ENCODE data around the gene FAM47E.
A peak's percentile ranks its signal among the peaks of the same experiment; 100 is the strongest.
"Not testable (repeated sequence)": the region's sequence is repeated elsewhere in the genome, so short reads cannot be mapped to it uniquely, and the experiment has no call there.

Gene FAM47E

DNA sequence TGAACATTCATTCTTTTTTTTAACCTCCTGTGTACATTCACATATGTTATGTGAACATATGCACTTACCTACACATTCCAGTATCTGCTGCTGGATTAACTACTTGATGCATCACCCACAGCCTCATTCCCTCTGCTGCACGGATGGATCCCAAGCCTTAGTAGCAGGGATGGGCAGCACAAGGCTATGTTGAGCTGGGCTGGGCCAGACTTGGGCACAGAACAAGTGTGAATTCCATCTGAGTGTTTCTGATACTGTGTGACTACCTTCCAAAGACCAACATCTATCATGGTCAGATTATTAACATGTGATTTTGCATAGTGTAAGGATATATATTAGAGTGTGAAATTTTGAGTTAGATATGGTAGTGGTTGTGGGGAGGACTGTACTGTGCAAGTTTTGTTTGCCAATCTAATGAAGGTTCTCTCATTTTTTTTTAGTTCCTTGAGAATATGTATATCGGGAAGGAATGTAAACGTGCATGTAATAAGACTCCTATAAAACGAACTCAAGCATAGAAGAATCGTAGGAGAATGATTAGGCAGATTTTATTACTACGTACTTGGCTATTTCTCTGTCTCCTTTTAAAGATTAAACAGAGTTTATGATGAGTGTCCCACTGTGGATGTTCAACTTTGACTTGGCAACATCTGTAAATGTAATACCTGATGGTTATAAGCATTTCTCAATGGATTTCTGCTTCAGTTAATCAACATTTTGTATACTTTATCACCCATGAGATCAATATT lies 31.6 kb downstream of the FAM47E start:
- no peak overlapping the region for H3K4me3 ChIP-seq (ENCODE audit: low read depth, low read length)
- no peak for DNase-seq (ENCODE audit: low read depth)
- TF ChIP-seq, protein P1, sequence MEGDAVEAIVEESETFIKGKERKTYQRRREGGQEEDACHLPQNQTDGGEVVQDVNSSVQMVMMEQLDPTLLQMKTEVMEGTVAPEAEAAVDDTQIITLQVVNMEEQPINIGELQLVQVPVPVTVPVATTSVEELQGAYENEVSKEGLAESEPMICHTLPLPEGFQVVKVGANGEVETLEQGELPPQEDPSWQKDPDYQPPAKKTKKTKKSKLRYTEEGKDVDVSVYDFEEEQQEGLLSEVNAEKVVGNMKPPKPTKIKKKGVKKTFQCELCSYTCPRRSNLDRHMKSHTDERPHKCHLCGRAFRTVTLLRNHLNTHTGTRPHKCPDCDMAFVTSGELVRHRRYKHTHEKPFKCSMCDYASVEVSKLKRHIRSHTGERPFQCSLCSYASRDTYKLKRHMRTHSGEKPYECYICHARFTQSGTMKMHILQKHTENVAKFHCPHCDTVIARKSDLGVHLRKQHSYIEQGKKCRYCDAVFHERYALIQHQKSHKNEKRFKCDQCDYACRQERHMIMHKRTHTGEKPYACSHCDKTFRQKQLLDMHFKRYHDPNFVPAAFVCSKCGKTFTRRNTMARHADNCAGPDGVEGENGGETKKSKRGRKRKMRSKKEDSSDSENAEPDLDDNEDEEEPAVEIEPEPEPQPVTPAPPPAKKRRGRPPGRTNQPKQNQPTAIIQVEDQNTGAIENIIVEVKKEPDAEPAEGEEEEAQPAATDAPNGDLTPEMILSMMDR (conservative IDR thresholded peaks at IDR 0.05; ENCODE audit: low read depth, low read length), result no peak

DNA sequence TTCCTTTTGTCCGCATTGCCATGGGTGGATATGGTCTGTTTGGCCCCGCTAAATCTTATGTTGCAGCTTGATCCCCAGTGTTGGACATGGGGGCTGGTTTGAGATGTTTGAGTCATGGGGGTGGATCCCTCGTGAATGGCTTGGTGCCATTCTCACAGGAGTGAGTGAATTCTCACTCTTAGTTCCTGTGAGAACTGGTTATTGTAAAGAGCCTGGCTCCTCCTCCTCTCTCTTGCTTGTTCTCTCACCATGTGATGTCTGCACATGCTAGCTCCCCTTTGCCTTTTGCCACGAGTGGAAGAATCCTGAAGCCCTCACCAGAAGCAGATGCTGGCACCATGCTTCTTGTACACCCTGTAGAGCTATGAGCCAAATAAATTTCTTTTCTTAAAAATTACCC lies 32.4 kb downstream of the FAM47E start:
- TF ChIP-seq, protein P1 (conservative IDR thresholded peaks at IDR 0.05; ENCODE audit: low read depth, low read length), result no peak
- no peak overlapping the region for H3K4me3 ChIP-seq (ENCODE audit: low read depth, low read length)
- DNase-seq (ENCODE audit: low read depth), result no peak

DNA sequence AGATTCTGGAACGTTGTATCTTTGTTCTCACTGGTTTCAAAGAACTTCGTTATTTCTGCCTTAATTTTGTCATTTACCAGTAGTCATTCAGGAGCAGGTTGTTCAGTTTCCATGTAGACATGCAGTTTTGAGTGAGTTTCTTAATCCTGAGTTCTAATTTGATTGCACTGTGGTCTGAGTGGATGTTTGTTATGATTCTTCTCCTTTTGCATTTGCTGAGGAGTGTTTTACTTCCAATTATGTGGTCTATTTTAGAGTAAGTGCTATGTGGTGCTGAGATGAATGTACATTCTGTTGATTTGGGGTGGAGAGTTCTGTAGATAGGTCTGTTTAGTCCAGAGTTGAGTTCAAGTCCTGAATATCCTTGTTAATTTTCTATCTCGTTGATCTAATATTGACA lies 36.3 kb downstream of the FAM47E start:
- DNase-seq (ENCODE audit: low read depth); H3K4me3 ChIP-seq (ENCODE audit: low read depth, low read length): not testable (repeated sequence)

DNA sequence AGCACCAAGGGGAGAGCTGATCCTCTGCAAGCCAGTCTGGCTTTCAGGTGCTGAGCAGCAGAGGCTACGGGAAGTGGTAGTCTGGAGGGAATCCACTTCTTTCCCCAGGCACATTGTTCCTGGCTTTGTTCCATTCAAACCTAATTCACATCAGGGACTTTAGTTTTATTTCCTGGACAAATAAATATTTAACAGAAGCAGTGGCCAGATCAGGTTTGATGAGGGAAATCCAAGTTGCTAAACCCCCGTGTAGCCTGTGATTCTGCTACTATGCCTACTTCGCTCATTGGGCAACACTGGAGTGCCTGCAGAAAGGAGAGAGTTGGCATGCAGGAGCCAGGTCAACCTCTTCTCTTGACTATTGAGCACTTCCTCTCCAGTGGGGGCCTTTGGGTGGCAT lies 41.2 kb downstream of the FAM47E start:
- TF ChIP-seq, protein P1 (conservative IDR thresholded peaks at IDR 0.05; ENCODE audit: low read depth, low read length), result no peak
- DNase-seq (ENCODE audit: low read depth), result no peak
- no peak overlapping the region for H3K4me3 ChIP-seq (ENCODE audit: low read depth, low read length)

DNA sequence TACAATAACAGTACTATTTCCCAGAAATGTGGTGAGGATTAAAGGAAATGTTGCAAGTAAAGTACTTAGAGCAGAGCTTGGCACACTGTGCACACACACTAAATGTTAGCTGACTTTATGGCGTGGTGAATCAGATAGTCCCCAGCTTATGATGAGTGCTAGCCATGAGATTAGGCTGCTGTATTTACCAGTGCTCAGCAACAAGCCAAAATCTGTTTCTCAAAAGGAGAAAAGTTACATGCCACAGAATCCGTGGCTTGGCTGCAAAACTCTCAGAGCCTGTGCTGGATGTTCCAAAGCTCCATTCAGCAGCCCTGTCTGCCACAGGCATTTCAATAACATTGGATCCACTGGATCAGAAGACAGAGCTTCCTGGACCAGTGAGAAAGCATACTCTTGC lies 42.3 kb downstream of the FAM47E start:
- TF ChIP-seq, protein P1 (conservative IDR thresholded peaks at IDR 0.05; ENCODE audit: low read depth, low read length), result no peak
- no peak overlapping the region for H3K4me3 ChIP-seq (ENCODE audit: low read depth, low read length)
- DNase-seq (ENCODE audit: low read depth), result peak; percentile 10

DNA sequence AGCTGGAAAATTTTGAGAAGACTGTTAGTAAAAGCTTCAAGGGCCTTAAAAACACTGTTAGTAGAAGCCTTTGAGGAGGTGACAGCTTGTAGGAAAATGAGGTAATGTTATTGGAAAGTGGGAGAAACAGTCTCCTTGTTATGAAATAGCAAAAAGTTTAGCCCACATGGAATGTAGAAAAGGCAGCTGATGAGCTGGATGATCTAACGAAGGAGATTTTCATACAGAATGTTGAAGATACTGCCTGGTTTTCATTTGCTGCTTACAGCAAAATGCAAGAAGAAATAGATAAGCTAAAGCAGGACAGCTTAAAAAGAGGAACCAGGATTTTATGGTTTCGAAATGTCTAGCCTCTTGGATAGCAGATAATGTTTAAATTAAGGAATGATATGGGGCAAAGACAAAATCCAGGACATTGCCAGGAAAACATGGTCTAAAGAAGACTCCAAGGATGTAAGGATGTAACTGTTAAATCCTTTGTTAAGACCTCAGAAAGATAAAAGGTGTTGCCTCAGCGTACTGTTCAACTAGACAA lies 44.8 kb downstream of the FAM47E start:
- DNase-seq (ENCODE audit: low read depth), result no peak
- no peak overlapping the region for H3K4me3 ChIP-seq (ENCODE audit: low read depth, low read length)
- TF ChIP-seq, protein P1 (conservative IDR thresholded peaks at IDR 0.05; ENCODE audit: low read depth, low read length), result no peak

DNA sequence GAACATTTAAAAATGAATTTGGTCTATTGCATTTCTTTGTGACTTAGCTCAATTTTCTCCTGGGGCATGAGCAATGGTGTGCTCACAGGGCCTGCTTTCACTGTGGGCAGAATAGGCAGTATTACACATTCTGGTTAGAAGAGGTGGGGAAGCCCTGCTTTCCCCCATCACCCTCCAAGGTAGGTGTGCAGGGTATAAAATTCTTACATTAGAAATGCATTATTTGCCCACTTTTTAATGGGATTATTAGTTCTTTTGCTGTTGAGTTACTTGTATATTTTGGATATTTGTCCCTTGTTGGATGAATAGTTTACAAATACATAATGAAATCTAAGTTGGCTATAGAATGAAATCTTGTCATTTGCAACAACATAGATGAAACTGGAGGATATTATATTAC lies 46.7 kb downstream of the FAM47E start:
- H3K4me3 ChIP-seq (ENCODE audit: low read depth, low read length), result no peak overlapping the region
- no peak for DNase-seq (ENCODE audit: low read depth)
- TF ChIP-seq, protein P1 (conservative IDR thresholded peaks at IDR 0.05; ENCODE audit: low read depth, low read length), result no peak
